Measurements from ENCODE around the gene COL4A1.

The COL4A1 gene

GRCh38 chr13:110317496-110318195 lies 10.7 kb upstream of the COL4A1 start:
- H3K4me2 ChIP-seq (ENCODE audit: low read depth, low read length, poor library complexity, severe bottlenecking): no peak overlapping the region
- H3K36me3 ChIP-seq (ENCODE audit: insufficient read depth, low read length): no peaks in the 10 kb centered on the region
- no peaks in the 10 kb centered on the region for H3K27me3 ChIP-seq (ENCODE audit: insufficient read depth, low read length, poor library complexity, severe bottlenecking)
- H3F3A ChIP-seq (ENCODE audit: low read depth): no peaks in the 10 kb centered on the region
- H3K9me3 ChIP-seq (ENCODE audit: insufficient read depth, low read depth, low read length): no peaks in the 10 kb centered on the region
- TF ChIP-seq, protein P1, sequence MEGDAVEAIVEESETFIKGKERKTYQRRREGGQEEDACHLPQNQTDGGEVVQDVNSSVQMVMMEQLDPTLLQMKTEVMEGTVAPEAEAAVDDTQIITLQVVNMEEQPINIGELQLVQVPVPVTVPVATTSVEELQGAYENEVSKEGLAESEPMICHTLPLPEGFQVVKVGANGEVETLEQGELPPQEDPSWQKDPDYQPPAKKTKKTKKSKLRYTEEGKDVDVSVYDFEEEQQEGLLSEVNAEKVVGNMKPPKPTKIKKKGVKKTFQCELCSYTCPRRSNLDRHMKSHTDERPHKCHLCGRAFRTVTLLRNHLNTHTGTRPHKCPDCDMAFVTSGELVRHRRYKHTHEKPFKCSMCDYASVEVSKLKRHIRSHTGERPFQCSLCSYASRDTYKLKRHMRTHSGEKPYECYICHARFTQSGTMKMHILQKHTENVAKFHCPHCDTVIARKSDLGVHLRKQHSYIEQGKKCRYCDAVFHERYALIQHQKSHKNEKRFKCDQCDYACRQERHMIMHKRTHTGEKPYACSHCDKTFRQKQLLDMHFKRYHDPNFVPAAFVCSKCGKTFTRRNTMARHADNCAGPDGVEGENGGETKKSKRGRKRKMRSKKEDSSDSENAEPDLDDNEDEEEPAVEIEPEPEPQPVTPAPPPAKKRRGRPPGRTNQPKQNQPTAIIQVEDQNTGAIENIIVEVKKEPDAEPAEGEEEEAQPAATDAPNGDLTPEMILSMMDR (conservative IDR thresholded peaks at IDR 0.05; ENCODE audit: low read length): no peak
- TF ChIP-seq EZH2phosphoT487 (IDR thresholded peaks at IDR 0.05; ENCODE audit: borderline replicate concordance): no peak
- no peak overlapping the region for H3K9ac ChIP-seq (ENCODE audit: low read depth, low read length, poor library complexity, severe bottlenecking)
- no peaks in the 10 kb centered on the region for H3K79me2 ChIP-seq (ENCODE audit: insufficient read depth, low read length)
- no peaks in the 10 kb centered on the region for H4K20me1 ChIP-seq (ENCODE audit: insufficient read depth, low read length, poor library complexity, severe bottlenecking)
- no peaks in the 10 kb centered on the region for H3K9me2 ChIP-seq (replicated peaks; ENCODE audit: low read depth, low read length)
- peaks cover 14% of the 10 kb centered on the region for H3K4me1 ChIP-seq (ENCODE audit: insufficient read depth, low read length, poor library complexity, severe bottlenecking)
- no peak overlapping the region for H2AFZ ChIP-seq (ENCODE audit: low read length)
- no peak overlapping the region for H3K4me3 ChIP-seq (ENCODE audit: low read length, poor library complexity, severe bottlenecking)

GRCh38 chr13:110317093-110317492 lies 10.1 kb upstream of the COL4A1 start:
- Histone ChIP-seq H3K27me3 (ENCODE audit: insufficient read depth, low read length, poor library complexity, severe bottlenecking) (no peaks in the 10 kb centered on the region), H2AFZ (ENCODE audit: low read length) (no peak overlapping the region), H3K36me3 (ENCODE audit: insufficient read depth, low read length) (no peaks in the 10 kb centered on the region), H3K4me1 (ENCODE audit: insufficient read depth, low read length, poor library complexity, severe bottlenecking) (peaks cover 14% of the 10 kb centered on the region), H3K9me3 (ENCODE audit: insufficient read depth, low read depth, low read length) (no peaks in the 10 kb centered on the region), H3K4me2 (ENCODE audit: low read depth, low read length, poor library complexity, severe bottlenecking) (no peak overlapping the region), H3K4me3 (ENCODE audit: low read length, poor library complexity, severe bottlenecking) (no peak overlapping the region), H3K9ac (ENCODE audit: low read depth, low read length, poor library complexity, severe bottlenecking) (no peak overlapping the region), H4K20me1 (ENCODE audit: insufficient read depth, low read length, poor library complexity, severe bottlenecking) (no peaks in the 10 kb centered on the region), H3K79me2 (ENCODE audit: insufficient read depth, low read length) (no peaks in the 10 kb centered on the region), H3F3A (ENCODE audit: low read depth) (no peaks in the 10 kb centered on the region), H3K9me2 (replicated peaks; ENCODE audit: low read depth, low read length) (no peaks in the 10 kb centered on the region)
- no peak for TF ChIP-seq EZH2phosphoT487 (IDR thresholded peaks at IDR 0.05; ENCODE audit: borderline replicate concordance)
- TF ChIP-seq, protein P1 (conservative IDR thresholded peaks at IDR 0.05; ENCODE audit: low read length): no peak

DNA sequence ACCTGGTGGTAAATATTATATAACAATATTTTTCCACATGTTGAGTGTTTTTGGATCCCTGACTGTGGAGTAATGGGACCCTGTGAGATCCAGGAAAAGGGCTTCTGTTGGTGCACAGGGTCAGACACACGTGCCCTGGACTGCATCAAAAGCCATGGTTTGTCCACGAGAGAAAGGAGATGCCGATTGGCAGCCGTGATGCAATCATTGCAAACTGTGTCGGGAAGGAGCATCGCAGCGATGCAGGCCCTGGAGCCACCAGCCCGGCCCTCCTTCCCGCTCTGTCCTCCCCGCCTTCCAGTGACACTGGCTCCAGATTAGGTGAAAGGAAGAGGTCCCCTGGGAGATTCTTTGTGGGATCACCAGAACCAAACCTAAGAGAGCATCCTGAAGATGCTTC lies 9.2 kb upstream of the COL4A1 start:
- peaks cover 14% of the 10 kb centered on the region for H3K4me1 ChIP-seq (ENCODE audit: insufficient read depth, low read length, poor library complexity, severe bottlenecking)
- no peaks in the 10 kb centered on the region for H3K79me2 ChIP-seq (ENCODE audit: insufficient read depth, low read length)
- no peak overlapping the region for H3K4me3 ChIP-seq (ENCODE audit: low read length, poor library complexity, severe bottlenecking)
- no peaks in the 10 kb centered on the region for H3K9me2 ChIP-seq (replicated peaks; ENCODE audit: low read depth, low read length)
- no peak overlapping the region for H3K4me2 ChIP-seq (ENCODE audit: low read depth, low read length, poor library complexity, severe bottlenecking)
- no peak overlapping the region for H3K9ac ChIP-seq (ENCODE audit: low read depth, low read length, poor library complexity, severe bottlenecking)
- no peaks in the 10 kb centered on the region for H3K36me3 ChIP-seq (ENCODE audit: insufficient read depth, low read length)
- no peaks in the 10 kb centered on the region for H3F3A ChIP-seq (ENCODE audit: low read depth)
- TF ChIP-seq, protein P1 (conservative IDR thresholded peaks at IDR 0.05; ENCODE audit: low read length): no peak
- no peak for TF ChIP-seq EZH2phosphoT487 (IDR thresholded peaks at IDR 0.05; ENCODE audit: borderline replicate concordance)
- H4K20me1 ChIP-seq (ENCODE audit: insufficient read depth, low read length, poor library complexity, severe bottlenecking): no peaks in the 10 kb centered on the region
- no peak overlapping the region for H2AFZ ChIP-seq (ENCODE audit: low read length)
- H3K9me3 ChIP-seq (ENCODE audit: insufficient read depth, low read depth, low read length): no peaks in the 10 kb centered on the region
- H3K27me3 ChIP-seq (ENCODE audit: insufficient read depth, low read length, poor library complexity, severe bottlenecking): no peaks in the 10 kb centered on the region

All from Loucy (cell line).